H1 (cell line): Measurements from ENCODE around the gene TAF15. TPM values are rescaled to one million over a fixed set of nuclear protein-coding genes. Genes with fewer than 3 reads are reported as not detected.

ENCODE experiments used
- CTCF ChIA-PET: fragments of 300-600 bp; sonication (Branson Sonifier 250); formaldehyde crosslinking; loops from one replicate; lab custom pipeline; 2021; ENCODE audit not compliant: partially characterized antibody; lab: Charles Lee
- POLR2A ChIA-PET: fragments of 300-600 bp; sonication (Branson Sonifier 250); formaldehyde crosslinking; loops from one replicate; lab custom pipeline; 2021; ENCODE audit warnings: inconsistent platforms; ENCODE audit not compliant: partially characterized antibody; lab: Charles Lee
- DNase-seq, 2 experiments: peaks; one replicate each; pipeline versions ENCODE4 v3.0.0 to v3.0.0-alpha.2; 2010 to 2022; ENCODE audit warnings: low spot score in 2 of 2, low read depth in 1 of 2, mixed read lengths in 1 of 2
- FAIRE-seq: peaks from 2 replicates; lab custom pipeline; 2011; peaks lifted over from hg19 to GRCh38; lab: Jason Lieb, UNC
- H2AFZ ChIP-seq: 2 replicates; pipeline ENCODE4 v1.8.1; 2012; ENCODE audit warnings: low read length, inconsistent platforms
- H2AK5ac ChIP-seq: 2 replicates; pipeline ENCODE4 v1.6.1; 2013; ENCODE audit warnings: low read depth, low read length
- H2BK120ac ChIP-seq: replicated peaks from 2 replicates; pipeline ENCODE3; 2013; ENCODE audit warnings: low read depth, low read length, inconsistent platforms
- H2BK12ac ChIP-seq: 2 replicates; pipeline ENCODE4 v1.6.1; 2013; ENCODE audit warnings: low read depth, low read length
- H2BK15ac ChIP-seq: 2 replicates; pipeline ENCODE4 v1.6.1; 2013; ENCODE audit warnings: low read length
- H2BK20ac ChIP-seq: 2 replicates; pipeline ENCODE4 v1.6.1; 2013; ENCODE audit warnings: low read length
- H2BK5ac ChIP-seq: 2 replicates; pipeline ENCODE4 v1.6.1; 2013; ENCODE audit warnings: low read depth, low read length
- H3K14ac ChIP-seq: 2 replicates; pipeline ENCODE4 v1.6.1; 2013; ENCODE audit warnings: inconsistent platforms; ENCODE audit not compliant: insufficient read length
- H3K18ac ChIP-seq: 2 replicates; pipeline ENCODE4 v1.6.1; 2013; ENCODE audit warnings: low read length; ENCODE audit errors: extremely low read depth
- H3K23ac ChIP-seq: 2 replicates; pipeline ENCODE4 v1.6.1; 2013; ENCODE audit warnings: inconsistent platforms; ENCODE audit not compliant: insufficient read length
- H3K23me2 ChIP-seq: 2 replicates; pipeline ENCODE4 v1.6.1; 2013; ENCODE audit warnings: low read depth, low read length
- H3K27ac ChIP-seq: 2 replicates; pipeline ENCODE4 v1.6.1; 2011; ENCODE audit warnings: low read depth, low read length, inconsistent platforms
- H3K27me3 ChIP-seq, 4 experiments: replicated peaks in 1 of 4; 1 replicate in 1 of 4; 2 replicates in 3 of 4; pipeline versions ENCODE4 v1.6.1 to v1.8.1; 2011 to 2013; ENCODE audit warnings: low read length in 3 of 4, mild to moderate bottlenecking in 3 of 4, inconsistent platforms in 2 of 4, mixed read lengths in 2 of 4, moderate library complexity in 1 of 4; ENCODE audit not compliant: control insufficient read depth in 3 of 4, insufficient read depth in 3 of 4; ENCODE audit errors: extremely low read depth in 1 of 4
- H3K36me3 ChIP-seq, 4 experiments: 2 replicates each; pipeline versions ENCODE4 v1.6.1 to v1.8.1; 2011 to 2013; ENCODE audit warnings: mild to moderate bottlenecking in 4 of 4, low read length in 3 of 4, moderate library complexity in 2 of 4, control low read depth in 1 of 4, inconsistent platforms in 1 of 4; ENCODE audit not compliant: insufficient read depth in 4 of 4, control insufficient read depth in 2 of 4
- H3K4ac ChIP-seq: replicated peaks from 2 replicates; pipeline ENCODE3; 2013; ENCODE audit warnings: low read length, low read depth, mixed read lengths, inconsistent platforms; ENCODE audit not compliant: insufficient read length
- H3K4me1 ChIP-seq, 4 experiments: replicated peaks in 1 of 4; 1 replicate in 1 of 4; 2 replicates in 3 of 4; pipeline versions ENCODE4 v1.6.1 to v1.8.1; 2011 to 2013; ENCODE audit warnings: low read length in 3 of 4, inconsistent platforms in 2 of 4, mixed read lengths in 1 of 4; ENCODE audit not compliant: insufficient read depth in 4 of 4, control insufficient read depth in 3 of 4
- H3K4me2 ChIP-seq, 2 experiments: 2 replicates each; pipeline versions ENCODE4 v1.6.1 to v1.8.1; 2011 to 2013; ENCODE audit warnings: low read depth in 2 of 2, low read length in 2 of 2, control low read depth in 1 of 2, inconsistent platforms in 1 of 2, mild to moderate bottlenecking in 1 of 2; ENCODE audit not compliant: insufficient read depth in 1 of 2
- H3K4me3 ChIP-seq, 4 experiments: fragments of 200-600, 300-600 bp in 1 of 4; sonication (generic), shearing (Covaris generic), sonication (Bioruptor Twin) in 1 of 4; 2 replicates each; pipeline versions ENCODE4 v1.5.1 to v1.8.1; 2011 to 2016; ENCODE audit warnings: low read length in 4 of 4, low read depth in 3 of 4, control low read depth in 2 of 4, inconsistent platforms in 2 of 4, mild to moderate bottlenecking in 2 of 4, mixed read lengths in 1 of 4, moderate library complexity in 1 of 4; ENCODE audit not compliant: insufficient read depth in 2 of 4; ENCODE audit errors: extremely low read depth in 1 of 4
- H3K56ac ChIP-seq: replicated peaks from 2 replicates; pipeline ENCODE3; 2013; ENCODE audit warnings: low read depth, mild to moderate bottlenecking, mixed read lengths, low read length, inconsistent platforms; ENCODE audit not compliant: insufficient read length
- H3K79me1 ChIP-seq: 2 replicates; pipeline ENCODE4 v1.6.1; 2013; ENCODE audit warnings: low read depth, low read length, control low read depth
- H3K79me2 ChIP-seq, 2 experiments: 2 replicates each; pipeline versions ENCODE4 v1.6.1 to v1.8.1; 2012 to 2013; ENCODE audit warnings: low read length in 2 of 2, mild to moderate bottlenecking in 2 of 2, inconsistent platforms in 1 of 2; ENCODE audit not compliant: insufficient read depth in 2 of 2, control insufficient read depth in 1 of 2
- H3K9ac ChIP-seq, 4 experiments: replicated peaks in 1 of 4; 1 replicate in 1 of 4; 2 replicates in 3 of 4; pipeline versions ENCODE4 v1.6.1 to v1.8.1; 2011 to 2013; ENCODE audit warnings: low read depth in 3 of 4, low read length in 3 of 4, control low read depth in 2 of 4, mild to moderate bottlenecking in 2 of 4, moderate library complexity in 2 of 4, inconsistent platforms in 1 of 4; ENCODE audit errors: extremely low read depth in 1 of 4
- H3K9me3 ChIP-seq, 2 experiments: 2 replicates each; pipeline versions ENCODE4 v1.6.1 to v1.8.1; 2012 to 2013; ENCODE audit warnings: mild to moderate bottlenecking in 2 of 2, moderate library complexity in 2 of 2, control low read depth in 1 of 2, inconsistent platforms in 1 of 2, low read depth in 1 of 2, low read length in 1 of 2, mixed read lengths in 1 of 2; ENCODE audit not compliant: insufficient read depth in 2 of 2
- H4K20me1 ChIP-seq, 2 experiments: replicated peaks in 1 of 2; 2 replicates each; pipeline versions ENCODE3 to v1.8.1; 2011 to 2013; ENCODE audit warnings: inconsistent platforms in 2 of 2, low read length in 2 of 2, mild to moderate bottlenecking in 1 of 2; ENCODE audit not compliant: insufficient read depth in 2 of 2, control insufficient read depth in 1 of 2
- H4K5ac ChIP-seq: 2 replicates; pipeline ENCODE4 v1.6.1; 2013; ENCODE audit warnings: low read length, low read depth, mixed read lengths, inconsistent platforms; ENCODE audit not compliant: insufficient read length
- H4K8ac ChIP-seq: 2 replicates; pipeline ENCODE4 v1.8.0; 2013; ENCODE audit warnings: mild to moderate bottlenecking, moderate library complexity, low read length, inconsistent platforms; ENCODE audit not compliant: insufficient read depth; ENCODE audit errors: extremely low read depth
- H4K91ac ChIP-seq: replicated peaks from 2 replicates; pipeline ENCODE3; 2013; ENCODE audit warnings: low read length, mixed read lengths, inconsistent platforms; ENCODE audit not compliant: insufficient read length
- ASH2L ChIP-seq: fragments of 200-600, 300-600 bp; sonication (generic); IDR thresholded peaks from one replicate; pipeline ENCODE4 v1.7.1; 2017; ENCODE audit warnings: low read length
- ATF3 ChIP-seq: IDR thresholded peaks from 2 replicates; pipeline ENCODE4 v1.6.1; 2011; ENCODE audit warnings: low read depth, mild to moderate bottlenecking, low read length; ENCODE audit not compliant: insufficient read depth
- BRCA1 ChIP-seq: IDR thresholded peaks from 2 replicates; pipeline ENCODE4 v1.6.1; 2012; ENCODE audit warnings: low read depth, low read length, improper control_type of control experiment
- E2F6 ChIP-seq: IDR thresholded peaks from 2 replicates; pipeline ENCODE4 v1.6.1; 2012; ENCODE audit warnings: inconsistent platforms
- FOSL1 ChIP-seq: IDR thresholded peaks from 2 replicates; pipeline ENCODE4 v1.6.1; 2011; ENCODE audit warnings: mild to moderate bottlenecking, low read depth, low read length, moderate library complexity; ENCODE audit not compliant: insufficient read depth
- GTF2F1 ChIP-seq: IDR thresholded peaks from 2 replicates; pipeline ENCODE4 v1.6.1; 2012; ENCODE audit warnings: low read depth, low read length, improper control_type of control experiment, borderline replicate concordance
- HDAC6 ChIP-seq: IDR thresholded peaks from one replicate; pipeline ENCODE4 v1.7.1; 2012; ENCODE audit warnings: low read depth, mild to moderate bottlenecking, inconsistent platforms, low read length, moderate library complexity
- KDM1A ChIP-seq: fragments of 200-600, 300-600 bp; sonication (generic); IDR thresholded peaks from 2 replicates; pipeline ENCODE4 v1.7.1; 2016; ENCODE audit warnings: mild to moderate bottlenecking, low read length, borderline replicate concordance
- MAX ChIP-seq: IDR thresholded peaks from 2 replicates; pipeline ENCODE4 v1.6.1; 2012; ENCODE audit warnings: inconsistent platforms
- POLR2A ChIP-seq, 2 experiments: IDR thresholded peaks; 1 replicate in 1 of 2; 2 replicates in 1 of 2; pipeline ENCODE4 v1.6.1; 2011; ENCODE audit warnings: low read depth in 2 of 2, low read length in 2 of 2, mild to moderate bottlenecking in 2 of 2; ENCODE audit errors: control extremely low read depth in 1 of 2
- WGBS, 2 experiments: shearing (Covaris generic) in 1 of 2; methylation state at CpG; one replicate each; pipeline versions ENCODE4 v1.1.6 to v1.1.7; 2013 to 2015; ENCODE audit warnings: low lambda C conversion rate in 2 of 2, mixed read lengths in 2 of 2, inconsistent platforms in 1 of 2, low coverage in 1 of 2, missing lambda C conversion rate in 1 of 2; ENCODE audit not compliant: insufficient replicate concordance in 2 of 2, insufficient coverage in 1 of 2, insufficient read length in 1 of 2; ENCODE audit errors: extremely low coverage in 1 of 2, missing lambda C conversion rate in 1 of 2; 5-methylcytosine and 5-hydroxymethylcytosine counted together
- polyA plus RNA-seq, 7 experiments: library from polyadenylated mRNA; depleted of rRNA in 3 of 7; stranded (reverse) in 5 of 7; unstranded in 2 of 7; fragments of >200 nt in 5 of 7; fragments of 200-250 nt in 2 of 7; gene quantifications; 1 replicate in 5 of 7; 2 replicates in 1 of 7; 4 replicates in 1 of 7; pipeline versions ENCODE4 v1.2.1 to v1.2.3, GENCODE V29; 2011 to 2013; ENCODE audit warnings: missing spikeins in 2 of 7, mixed read lengths in 2 of 7
- total RNA-seq: library from RNA; stranded (reverse); fragmentation: NEBNext Ultra II Directional; extraction: Animal tissue kit (Norgen Biotek cat#: 25700); gene quantifications from 2 replicates; pipeline ENCODE4 v1.2.1, GENCODE V29; 2021

TAF15 gene
- total and polyA plus RNA-seq, 2 of the 8 experiments (the other 6 are each of a cell fraction or from before 2014, with no cell fraction given), result 80.1 to 338 TPM

- H4K8ac ChIP-seq, result no peak overlapping the region; the same call in 1 of the 2 replicates
- H2BK15ac ChIP-seq, result 0 out of 2 replicates have a peak overlapping the region, but pooled peaks have one; percentile 40
- peak overlapping the region; percentile 82 for H4K91ac ChIP-seq
- H3K18ac ChIP-seq, result peak overlapping the region; percentile 60
- H3K23ac ChIP-seq, result no peak overlapping the region
- H2BK5ac ChIP-seq, result 0 out of 2 replicates have a peak overlapping the region, but pooled peaks have one; percentile 60
- ChIA-PET POLR2A (interaction anchor here (0.8 to 3.4 kb wide), 4 partner anchors 8 to 43 kb away, joined by 3 to 62 read pairs (median 4); partner anchors contain the start of gene TAF15), CTCF (interaction anchor here (0.6 to 13.0 kb wide), 8 partner anchors 15 to 97 kb away, joined by 3 to 247 read pairs (median 68); partner anchors contain the start of genes GAS2L2, MMP28 and TAF15)
- no peaks in the 10 kb centered on the region for H3K36me3 ChIP-seq
- no peak overlapping the region; a peak in 1 of 4 replicates for H3K4me2 ChIP-seq
- 0 out of 2 replicates have a peak overlapping the region, but pooled peaks have one; percentile 21 for H2AFZ ChIP-seq
- H3K23me2 ChIP-seq, result no peaks in the 10 kb centered on the region
- DNase-seq (no peak), FAIRE-seq (no peak)
- 75% methylated on average over 8 of the region's 8 CpGs; no CpG with 5 or more reads in 1 of the 2 experiments for WGBS, 2 experiments
- H3K79me2 ChIP-seq, result no peaks in the 10 kb centered on the region
- H3K9me3 ChIP-seq, result no peaks in the 10 kb centered on the region; a peak in 1 of 4 replicates
- H3K4ac ChIP-seq, result no peak overlapping the region
- H2BK12ac ChIP-seq, result peak overlapping the region; percentile 60; the same call in 1 of the 2 replicates
- no peak overlapping the region for H3K9ac ChIP-seq
- H3K4me1 ChIP-seq, result peaks cover 0 to 12% (median 7%) of the 10 kb centered on the region in 4 experiments; a peak in 5 of 7 replicates
- H3K4me3 ChIP-seq, result no peak overlapping the region
- H4K20me1 ChIP-seq, result no peaks in the 10 kb centered on the region
- peaks cover 0 to 3% (median 2%) of the 10 kb centered on the region in 4 experiments; a peak in 3 of 7 replicates for H3K27me3 ChIP-seq
- H4K5ac ChIP-seq, result no peak overlapping the region
- H2AK5ac ChIP-seq, result no peak overlapping the region
- no peaks in the 10 kb centered on the region for H3K79me1 ChIP-seq
- H2BK120ac ChIP-seq, result no peak overlapping the region
- H3K27ac ChIP-seq, result no peak overlapping the region
- no peak overlapping the region for H2BK20ac ChIP-seq
- H3K56ac ChIP-seq, result no peak overlapping the region
- no peak overlapping the region for H3K14ac ChIP-seq
- TF ChIP-seq FOSL1 (no peak), ASH2L (no peak), MAX (no peak), POLR2A (IDR thresholded peaks at IDR 0.05; ENCODE audit: control extremely low read depth in 1 of 2, low read depth in 2 of 2, low read length in 2 of 2) (no peak), E2F6 (no peak), HDAC6 (no peak), KDM1A (no peak), ATF3 (no peak), BRCA1 (no peak), GTF2F1 (no peak)
These were observed 43.4 kb upstream of the TAF15 start for GRCh38 chr17:35765756-35766488.
